ENCODE results near the gene ATXN7. TPM values are rescaled to one million over a fixed set of nuclear protein-coding genes. Genes with fewer than 3 reads are reported as not detected.

Gene ATXN7
- total and polyA plus RNA-seq, 4 donors, result 4.8 to 46.6 (median 18.0) TPM

- Histone ChIP-seq H3K9me3 (ENCODE audit: control insufficient read depth in 4 of 4, insufficient read depth in 3 of 4, low read length in 3 of 4) (no peaks in the 10 kb centered on the region), H3K4me1 (ENCODE audit: control insufficient read depth in 5 of 5, insufficient read depth in 5 of 5, low read length in 5 of 5) (peaks cover 0 to 15% (median 5%) of the 10 kb centered on the region in 5 donors), H3K27ac (ENCODE audit: low read depth in 1 of 2, low read length in 1 of 2) (no peak overlapping the region), H3K4me3 (no peak overlapping the region), H3K36me3 (ENCODE audit: control insufficient read depth in 4 of 4, insufficient read depth in 4 of 4, low read length in 4 of 4) (peaks cover 0 to 33% (median 19%) of the 10 kb centered on the region in 4 donors), H3K27me3 (ENCODE audit: control insufficient read depth in 3 of 3, insufficient read depth in 3 of 3, low read length in 2 of 3) (no peaks in the 10 kb centered on the region), H3K9ac (ENCODE audit: insufficient read depth in 1 of 2, low read length in 2 of 2) (peak overlapping the region in 1 of 2 donors; percentile 93)
- no peak for TF ChIP-seq CTCF (IDR thresholded peaks at IDR 0.05; ENCODE audit: control extremely low read depth, extremely low read depth)
- WGBS, 2 donors, result 48 to 73% methylated on average over 6 of the region's 6 CpGs
- ATAC-seq (ENCODE audit: insufficient read depth, low FRiP score) (no peak), DNase-seq (no peak)
Observed at GRCh38 chr3:64021922-64022321, 158.3 kb downstream of the ATXN7 start.

GRCh38 chr3:64022451-64023186, 159.0 kb downstream of the ATXN7 start:
- peak; percentile 9 for ATAC-seq (ENCODE audit: insufficient read depth, low FRiP score)
- Histone ChIP-seq H3K27me3 (ENCODE audit: control insufficient read depth in 3 of 3, insufficient read depth in 3 of 3, low read length in 2 of 3) (no peaks in the 10 kb centered on the region), H3K9me3 (ENCODE audit: control insufficient read depth in 4 of 4, insufficient read depth in 3 of 4, low read length in 3 of 4) (no peaks in the 10 kb centered on the region), H3K36me3 (ENCODE audit: control insufficient read depth in 4 of 4, insufficient read depth in 4 of 4, low read length in 4 of 4) (peaks cover 0 to 27% (median 14%) of the 10 kb centered on the region in 4 donors), H3K4me3 (peak overlapping the region; percentile 99), H3K4me1 (ENCODE audit: control insufficient read depth in 5 of 5, insufficient read depth in 5 of 5, low read length in 5 of 5) (peaks cover 0 to 15% (median 5%) of the 10 kb centered on the region in 5 donors), H3K9ac (ENCODE audit: insufficient read depth in 1 of 2, low read length in 2 of 2) (peak overlapping the region; percentile 93 to 95), H3K27ac (ENCODE audit: low read depth in 1 of 2, low read length in 1 of 2) (peak overlapping the region; percentile 51 to 98)
- peak in 1 of 3 donors; percentile 14 for DNase-seq
- TF ChIP-seq CTCF (IDR thresholded peaks at IDR 0.05; ENCODE audit: control extremely low read depth, extremely low read depth), result no peak
- WGBS, 2 donors, result 15 to 19% methylated on average over 24 of the region's 24 CpGs

GRCh38 chr3:64023187-64023860, 159.7 kb downstream of the ATXN7 start, which contains the start of gene PSMD6:
TSS of gene PSMD6 (minus strand) at chr3:64023494. CDS start at chr3:64023419, 75 bp downstream.
- H3K27ac ChIP-seq (ENCODE audit: low read depth in 1 of 2, low read length in 1 of 2), result peak within 1 kb of the TSS; percentile 51 to 98

More at GRCh38 chr3:64023187-64023860, 159.7 kb downstream of the ATXN7 start, which contains the start of gene PSMD6:
- peak; percentile 99 for ATAC-seq (ENCODE audit: insufficient read depth, low FRiP score)
- H3K9me3 ChIP-seq (ENCODE audit: control insufficient read depth in 4 of 4, insufficient read depth in 3 of 4, low read length in 3 of 4), result no peaks in the 10 kb centered on the region
- H3K4me1 ChIP-seq (ENCODE audit: control insufficient read depth in 5 of 5, insufficient read depth in 5 of 5, low read length in 5 of 5), result peaks cover 0 to 15% (median 5%) of the 10 kb centered on the region in 5 donors
- H3K9ac ChIP-seq (ENCODE audit: insufficient read depth in 1 of 2, low read length in 2 of 2), result peak within 1 kb of the TSS; percentile 93 to 95
- 2 to 3% methylated on average over 59 of the region's 59 CpGs for WGBS, 2 donors
- H3K27me3 ChIP-seq (ENCODE audit: control insufficient read depth in 3 of 3, insufficient read depth in 3 of 3, low read length in 2 of 3), result no peaks in the 10 kb centered on the region
- TF ChIP-seq CTCF (IDR thresholded peaks at IDR 0.05; ENCODE audit: control extremely low read depth, extremely low read depth), result peak; percentile 98
- peak within 1 kb of the TSS; percentile 99 for H3K4me3 ChIP-seq
- peaks cover 0 to 21% (median 9%) of the 10 kb centered on the region in 4 donors for H3K36me3 ChIP-seq (ENCODE audit: control insufficient read depth in 4 of 4, insufficient read depth in 4 of 4, low read length in 4 of 4)
- peak; percentile 88 to 93 (median 92) for DNase-seq
